ENCODE results near the gene ENPP7.

The ENPP7 gene

DNA sequence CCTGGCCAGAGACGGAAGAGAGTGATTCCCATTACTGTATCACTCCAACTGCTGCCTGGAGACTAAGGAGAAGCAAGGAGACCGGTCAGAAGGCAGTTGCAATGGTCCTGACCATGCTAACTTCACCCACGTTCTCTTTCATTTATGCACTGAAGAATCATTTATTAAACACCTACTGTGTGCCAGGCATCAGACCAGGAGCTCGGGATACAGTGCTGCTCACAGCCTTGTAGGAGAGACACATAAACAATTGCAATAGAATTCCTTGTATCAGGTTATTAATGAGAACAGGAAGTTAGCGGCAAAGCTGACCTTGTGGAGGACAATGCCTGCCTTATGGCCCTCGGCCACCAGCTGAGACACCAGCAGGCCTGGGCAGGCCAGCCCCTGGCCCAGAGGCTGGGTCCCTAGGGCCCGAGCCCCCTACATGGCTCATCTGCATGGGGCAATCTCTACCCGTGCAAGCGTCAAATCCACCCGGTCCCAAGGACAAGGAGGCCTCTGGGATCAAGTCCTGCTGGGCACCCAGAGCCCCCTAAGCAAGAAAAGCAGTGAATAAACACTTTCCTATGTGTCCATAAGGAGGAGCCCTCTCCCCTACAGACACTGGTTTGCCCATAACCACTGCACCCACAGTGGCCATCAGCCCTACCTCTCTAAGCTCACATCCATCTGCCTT is 8.6 kb upstream of the ENPP7 start:
- no peak for TF ChIP-seq CEBPB (IDR thresholded peaks at IDR 0.05)
- TF ChIP-seq RAD21 (IDR thresholded peaks at IDR 0.05; ENCODE audit: low read depth): peak; percentile 60

GRCh38 chr17:79722787-79723186 is 8.0 kb upstream of the ENPP7 start:
- TF ChIP-seq CEBPB (IDR thresholded peaks at IDR 0.05): no peak

GRCh38 chr17:79728169-79728907 is 2.4 kb upstream of the ENPP7 start:
- TF ChIP-seq, protein P1, sequence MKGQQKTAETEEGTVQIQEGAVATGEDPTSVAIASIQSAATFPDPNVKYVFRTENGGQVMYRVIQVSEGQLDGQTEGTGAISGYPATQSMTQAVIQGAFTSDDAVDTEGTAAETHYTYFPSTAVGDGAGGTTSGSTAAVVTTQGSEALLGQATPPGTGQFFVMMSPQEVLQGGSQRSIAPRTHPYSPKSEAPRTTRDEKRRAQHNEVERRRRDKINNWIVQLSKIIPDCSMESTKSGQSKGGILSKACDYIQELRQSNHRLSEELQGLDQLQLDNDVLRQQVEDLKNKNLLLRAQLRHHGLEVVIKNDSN (IDR thresholded peaks at IDR 0.05): peak; percentile 98
- TF ChIP-seq REST (IDR thresholded peaks at IDR 0.05; ENCODE audit: low read depth): no peak
- no peak for TF ChIP-seq CREB1 (IDR thresholded peaks at IDR 0.05; ENCODE audit: low read depth)
- no peak for TF ChIP-seq RAD21 (IDR thresholded peaks at IDR 0.05; ENCODE audit: low read depth)
- no peak for TF ChIP-seq TCF12 (IDR thresholded peaks at IDR 0.05; ENCODE audit: low read depth)
- no peak for TF ChIP-seq CEBPB (IDR thresholded peaks at IDR 0.05)
- TF ChIP-seq, protein P2, sequence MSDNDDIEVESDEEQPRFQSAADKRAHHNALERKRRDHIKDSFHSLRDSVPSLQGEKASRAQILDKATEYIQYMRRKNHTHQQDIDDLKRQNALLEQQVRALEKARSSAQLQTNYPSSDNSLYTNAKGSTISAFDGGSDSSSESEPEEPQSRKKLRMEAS (IDR thresholded peaks at IDR 0.05): no peak
- peak; percentile 93 for TF ChIP-seq YY1 (IDR thresholded peaks at IDR 0.05; ENCODE audit: low read depth)
- TF ChIP-seq NFIC (IDR thresholded peaks at IDR 0.05): no peak
- TF ChIP-seq TAF1 (IDR thresholded peaks at IDR 0.05; ENCODE audit: low read depth): no peak
- no peak for TF ChIP-seq EGR1 (IDR thresholded peaks at IDR 0.05)

- TF ChIP-seq, protein P1 (IDR thresholded peaks at IDR 0.05): no peak
These were observed 1.8 kb upstream of the ENPP7 start for GRCh38 chr17:79728908-79729471.

DNA sequence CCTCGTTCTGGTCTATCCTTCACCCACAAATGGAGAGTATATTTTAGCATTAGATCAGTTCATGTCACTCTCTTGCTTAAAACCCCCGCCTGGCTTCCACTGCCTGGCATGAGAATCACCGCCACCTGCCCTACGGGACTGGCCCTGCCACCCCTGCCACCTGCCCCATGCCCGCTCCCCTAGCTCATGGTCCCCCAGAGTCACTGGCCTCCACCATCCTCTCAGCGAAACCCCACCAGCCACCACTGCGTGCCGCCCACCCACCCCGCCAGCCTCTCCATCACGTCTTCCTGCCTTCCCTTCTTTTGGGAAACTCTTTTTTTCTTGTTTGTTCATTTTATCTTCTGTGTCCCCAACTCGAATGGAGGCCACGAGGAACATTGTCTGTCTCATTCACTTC is 982 bp upstream of the ENPP7 start:
- TF ChIP-seq TCF12 (IDR thresholded peaks at IDR 0.05; ENCODE audit: low read depth): no peak
- no peak for TF ChIP-seq CREB1 (IDR thresholded peaks at IDR 0.05; ENCODE audit: low read depth)
- TF ChIP-seq YY1 (IDR thresholded peaks at IDR 0.05; ENCODE audit: low read depth): no peak
- TF ChIP-seq CEBPB (IDR thresholded peaks at IDR 0.05): no peak
- no peak for TF ChIP-seq ZBTB7A (IDR thresholded peaks at IDR 0.05; ENCODE audit: low read depth)
- TF ChIP-seq REST (IDR thresholded peaks at IDR 0.05; ENCODE audit: low read depth): no peak
- TF ChIP-seq RAD21 (IDR thresholded peaks at IDR 0.05; ENCODE audit: low read depth): no peak
- TF ChIP-seq, protein P2 (IDR thresholded peaks at IDR 0.05): no peak
- TF ChIP-seq FOXM1 (IDR thresholded peaks at IDR 0.05; ENCODE audit: borderline replicate concordance, low read depth): no peak
- TF ChIP-seq, protein P1 (IDR thresholded peaks at IDR 0.05): no peak
- TF ChIP-seq TEAD4 (IDR thresholded peaks at IDR 0.05): no peak

GRCh38 chr17:79730437-79730768 is 340 bp upstream of the ENPP7 start:
- TF ChIP-seq FOXM1 (IDR thresholded peaks at IDR 0.05; ENCODE audit: borderline replicate concordance, low read depth) (no peak), TAF1 (IDR thresholded peaks at IDR 0.05; ENCODE audit: low read depth) (no peak), TCF12 (IDR thresholded peaks at IDR 0.05; ENCODE audit: low read depth) (no peak), CEBPB (IDR thresholded peaks at IDR 0.05) (no peak), RAD21 (IDR thresholded peaks at IDR 0.05; ENCODE audit: low read depth) (no peak), YY1 (IDR thresholded peaks at IDR 0.05; ENCODE audit: low read depth) (no peak), NFIC (IDR thresholded peaks at IDR 0.05) (no peak), TEAD4 (IDR thresholded peaks at IDR 0.05) (no peak), CREB1 (IDR thresholded peaks at IDR 0.05; ENCODE audit: low read depth) (no peak), EGR1 (IDR thresholded peaks at IDR 0.05) (no peak)
- TF ChIP-seq, protein P1 (IDR thresholded peaks at IDR 0.05): no peak
- TF ChIP-seq, protein P2 (IDR thresholded peaks at IDR 0.05): no peak

All from Ishikawa (cell line).